HepG2 (cell line): Measurements from ENCODE around the gene ZFHX3.

Source experiments
- ELF4 ChIP-seq: sonication (generic); formaldehyde crosslinking; IDR thresholded peaks from 2 replicates; pipeline ENCODE4 v1.5.0; 2020; ENCODE audit warnings: missing genetic modification reagents, mild to moderate bottlenecking, moderate library complexity, borderline replicate concordance
- HNRNPK ChIP-seq: fragments of 200-400 bp; formaldehyde crosslinking; IDR thresholded peaks from 2 replicates; pipeline ENCODE4 v1.6.1; 2018; ENCODE audit warnings: low read length, low read depth, moderate library complexity, mild to moderate bottlenecking; ENCODE audit not compliant: poor library complexity, severe bottlenecking
- TAF1 ChIP-seq: sonication (generic); formaldehyde crosslinking; IDR thresholded peaks from 2 replicates; pipeline ENCODE4 v1.4.0; 2020; ENCODE audit warnings: missing genetic modification reagents
- ZNF570 ChIP-seq: sonication (generic); formaldehyde crosslinking; IDR thresholded peaks from 2 replicates; pipeline ENCODE4 v1.4.0; 2020; ENCODE audit warnings: mild to moderate bottlenecking, missing genetic modification reagents, borderline replicate concordance
- TF ChIP-seq, protein P1 (sequence below): sonication (generic); formaldehyde crosslinking; IDR thresholded peaks from 2 replicates; pipeline ENCODE4 v1.5.0; 2020; ENCODE audit warnings: mild to moderate bottlenecking, missing genetic modification reagents, moderate library complexity

DNA sequence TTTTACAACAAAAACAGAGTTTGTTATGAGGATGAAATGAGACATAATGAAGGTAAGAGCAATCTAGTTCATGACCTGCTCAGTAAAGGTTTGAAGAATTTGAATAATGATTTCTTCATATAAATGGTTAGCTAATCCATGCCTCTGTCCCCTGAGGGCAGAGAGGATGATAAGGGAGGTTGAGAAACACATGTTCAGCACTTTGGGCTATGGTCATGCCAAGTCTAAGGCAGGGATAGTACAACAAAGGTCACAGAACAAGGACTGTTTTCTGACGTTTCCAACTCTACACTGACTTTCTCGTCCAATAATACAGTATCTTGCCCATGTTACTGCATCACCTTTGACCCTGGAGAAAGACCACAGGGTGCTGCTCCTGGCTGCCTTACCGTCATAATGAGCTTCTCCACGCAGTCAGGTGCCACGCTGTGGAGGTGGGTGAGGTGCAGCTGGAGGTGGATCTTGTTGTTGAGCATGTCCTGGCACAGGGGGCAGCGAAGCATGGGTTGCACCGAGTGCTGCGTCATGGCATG is 236.7 kb downstream of the ZFHX3 start:
- TF ChIP-seq ELF4 (no peak), ZNF570 (CRISPR knock-in tag) (no peak), TAF1 (CRISPR knock-in tag) (no peak), HNRNPK (no peak)
- TF ChIP-seq, protein P1, sequence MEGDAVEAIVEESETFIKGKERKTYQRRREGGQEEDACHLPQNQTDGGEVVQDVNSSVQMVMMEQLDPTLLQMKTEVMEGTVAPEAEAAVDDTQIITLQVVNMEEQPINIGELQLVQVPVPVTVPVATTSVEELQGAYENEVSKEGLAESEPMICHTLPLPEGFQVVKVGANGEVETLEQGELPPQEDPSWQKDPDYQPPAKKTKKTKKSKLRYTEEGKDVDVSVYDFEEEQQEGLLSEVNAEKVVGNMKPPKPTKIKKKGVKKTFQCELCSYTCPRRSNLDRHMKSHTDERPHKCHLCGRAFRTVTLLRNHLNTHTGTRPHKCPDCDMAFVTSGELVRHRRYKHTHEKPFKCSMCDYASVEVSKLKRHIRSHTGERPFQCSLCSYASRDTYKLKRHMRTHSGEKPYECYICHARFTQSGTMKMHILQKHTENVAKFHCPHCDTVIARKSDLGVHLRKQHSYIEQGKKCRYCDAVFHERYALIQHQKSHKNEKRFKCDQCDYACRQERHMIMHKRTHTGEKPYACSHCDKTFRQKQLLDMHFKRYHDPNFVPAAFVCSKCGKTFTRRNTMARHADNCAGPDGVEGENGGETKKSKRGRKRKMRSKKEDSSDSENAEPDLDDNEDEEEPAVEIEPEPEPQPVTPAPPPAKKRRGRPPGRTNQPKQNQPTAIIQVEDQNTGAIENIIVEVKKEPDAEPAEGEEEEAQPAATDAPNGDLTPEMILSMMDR (CRISPR knock-in tag), result no peak
